GM21390 (cell line): ENCODE data around the gene RHBDF1.

Experiments used
- ATAC-seq: cut with Tn5 transposase; IDR thresholded peaks from one replicate; pipeline ENCODE4 v1.9.1; 2021; ENCODE audit not compliant: unreplicated experiment

Gene RHBDF1

DNA sequence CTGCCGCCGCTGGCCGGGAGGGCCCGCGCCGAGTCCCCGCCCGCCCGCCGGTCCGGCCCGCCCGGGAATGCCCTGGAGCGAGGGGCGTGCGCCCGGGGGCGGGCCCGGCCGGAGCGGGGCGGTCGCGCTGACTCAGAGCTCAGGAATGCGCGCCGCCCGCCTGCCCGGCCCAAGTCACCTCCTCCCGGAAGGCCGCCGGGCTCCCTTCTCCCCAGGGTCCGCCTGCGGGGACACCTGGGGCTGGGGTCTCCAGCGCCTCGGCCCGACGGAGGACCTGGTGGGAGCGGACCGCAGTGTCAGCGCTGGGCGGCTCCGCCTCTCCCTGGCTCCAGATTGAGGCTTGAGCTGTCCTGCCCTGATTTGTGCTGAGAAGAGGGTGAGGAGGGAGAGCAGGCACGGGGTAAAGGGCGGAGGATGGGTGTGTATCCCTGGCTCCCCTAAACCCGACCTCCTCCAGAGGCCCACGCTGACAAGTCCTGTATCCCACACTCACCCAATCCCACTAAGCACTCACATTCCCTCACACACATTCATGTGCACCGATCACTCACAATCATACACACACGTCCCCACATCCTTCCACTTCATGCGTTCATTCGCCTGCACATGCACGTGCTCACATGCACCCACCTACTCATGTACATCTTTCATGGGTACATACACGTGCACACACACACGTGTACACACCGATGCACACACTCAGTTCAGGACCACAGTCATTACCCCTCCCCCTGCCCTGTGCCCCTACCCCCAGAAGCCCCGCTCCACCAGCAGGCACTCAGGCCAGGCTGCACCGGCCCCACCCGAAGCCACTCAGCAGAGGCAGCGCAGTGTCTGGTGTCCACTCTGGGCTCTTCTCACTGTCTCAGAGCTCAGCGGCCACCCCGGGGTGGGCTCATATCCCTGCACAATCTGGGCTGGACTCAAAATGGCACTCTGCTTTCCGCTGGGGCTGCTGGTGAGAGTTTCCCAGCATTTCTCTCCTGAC is at the start of gene RHBDF1:
Gene RHBDF1, minus strand, starts transcription at position 71 of the 988 bp plus-strand sequence. CDS start 7,616 bp downstream, outside the sequence.
- ATAC-seq, result no peak

DNA sequence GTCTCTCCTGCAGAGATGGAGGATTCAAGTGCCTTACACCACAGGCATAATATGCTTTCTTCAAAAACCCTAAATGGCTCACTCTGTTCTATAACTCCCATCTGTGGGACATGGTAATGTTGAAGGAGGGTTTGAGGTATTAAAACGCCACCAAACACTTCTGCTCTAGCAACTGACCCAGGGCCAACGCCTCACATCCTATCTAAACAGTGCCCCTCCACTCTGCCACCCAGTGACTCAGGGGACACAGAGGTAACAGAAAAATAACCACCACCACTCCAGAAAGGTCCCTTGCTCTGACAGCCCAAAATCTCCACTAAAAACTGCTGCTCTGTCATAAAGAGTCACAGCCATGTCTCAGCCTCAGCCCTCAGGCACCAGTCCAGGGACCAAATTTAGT is 48.3 kb upstream of the RHBDF1 start:
- no peak for ATAC-seq

GRCh38 chr16:119835-120491 is 47.5 kb upstream of the RHBDF1 start:
- no peak for ATAC-seq

DNA sequence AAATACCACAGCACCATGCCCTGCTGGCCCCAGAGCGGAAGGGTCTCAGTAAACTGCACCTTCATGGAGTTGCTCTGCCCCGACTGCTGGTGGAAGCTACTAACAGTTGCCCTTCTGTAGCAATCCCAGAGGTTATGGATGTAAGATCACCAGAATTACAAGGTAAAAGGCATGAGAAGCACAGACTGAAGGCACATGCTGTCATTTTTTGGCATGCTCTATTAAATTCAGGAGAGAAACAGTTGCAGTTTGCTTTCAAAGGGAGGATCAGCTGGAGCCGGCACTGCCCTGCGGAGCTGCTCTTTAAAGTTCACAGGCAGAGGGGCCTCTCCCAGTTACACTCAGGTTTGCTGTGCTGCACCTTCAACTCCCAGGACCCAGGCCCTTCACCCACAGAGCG is 46.9 kb upstream of the RHBDF1 start:
- ATAC-seq, result no peak

- ATAC-seq, result no peak
Observed at GRCh38 chr16:118857-119256, 46.4 kb upstream of the RHBDF1 start.

GRCh38 chr16:117379-118365 is 45.2 kb upstream of the RHBDF1 start:
- ATAC-seq, result no peak

GRCh38 chr16:116015-116414 is 43.6 kb upstream of the RHBDF1 start:
- no peak for ATAC-seq

DNA sequence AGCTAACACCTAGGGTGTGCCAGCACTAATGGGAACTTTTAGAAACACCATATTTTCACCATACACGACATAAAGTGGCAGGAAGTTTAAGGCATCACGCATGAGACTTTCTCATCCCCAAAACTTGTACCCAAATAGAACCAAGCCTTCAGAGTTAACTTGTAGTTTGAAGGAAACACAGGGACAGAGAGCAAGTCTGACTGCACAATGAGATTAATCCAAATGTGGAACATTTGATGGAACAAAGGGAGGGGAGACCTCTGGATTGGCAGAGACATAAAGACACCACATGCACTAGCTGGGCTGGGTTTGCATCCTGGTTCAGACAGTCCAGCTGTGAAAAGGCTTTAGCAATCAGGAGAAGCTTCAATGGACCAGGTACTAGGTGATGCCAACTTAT is 41.9 kb upstream of the RHBDF1 start:
- no peak for ATAC-seq

- ATAC-seq, result no peak
Observed at GRCh38 chr16:112153-112840, 39.9 kb upstream of the RHBDF1 start.

DNA sequence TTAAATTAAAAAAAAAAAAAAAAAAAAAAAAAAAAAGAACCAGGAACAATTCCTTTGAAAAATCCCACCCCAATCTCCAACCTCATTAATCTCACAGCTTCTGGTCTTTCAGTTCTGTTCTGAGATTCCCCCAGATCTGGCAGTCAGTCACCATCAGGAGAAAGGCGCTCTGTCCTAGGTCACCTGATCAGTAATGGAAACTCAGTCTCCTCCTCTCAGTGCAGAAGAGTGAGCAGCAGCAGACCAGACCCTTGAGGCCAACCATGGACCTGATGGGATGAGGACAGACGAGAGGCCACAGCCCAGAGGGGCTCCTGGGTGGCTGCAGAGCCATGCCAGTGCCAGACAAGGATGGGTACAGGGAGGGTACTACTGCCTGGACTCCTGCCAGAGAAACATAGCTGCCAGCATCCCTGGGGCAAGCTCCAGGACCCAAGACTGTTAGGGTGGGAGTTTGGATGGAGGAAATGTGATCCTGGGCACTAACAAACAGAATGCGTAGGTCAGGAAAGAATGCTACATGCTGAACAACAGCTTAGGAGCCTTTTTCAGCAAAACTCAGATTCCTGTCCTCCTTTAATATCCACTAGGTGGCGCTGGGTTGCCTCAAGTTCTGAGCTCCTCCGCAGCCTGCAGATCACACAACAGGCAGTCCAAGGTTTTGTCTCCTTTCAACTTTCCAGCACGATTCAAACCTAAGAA is 34.3 kb upstream of the RHBDF1 start:
- ATAC-seq, result no peak

DNA sequence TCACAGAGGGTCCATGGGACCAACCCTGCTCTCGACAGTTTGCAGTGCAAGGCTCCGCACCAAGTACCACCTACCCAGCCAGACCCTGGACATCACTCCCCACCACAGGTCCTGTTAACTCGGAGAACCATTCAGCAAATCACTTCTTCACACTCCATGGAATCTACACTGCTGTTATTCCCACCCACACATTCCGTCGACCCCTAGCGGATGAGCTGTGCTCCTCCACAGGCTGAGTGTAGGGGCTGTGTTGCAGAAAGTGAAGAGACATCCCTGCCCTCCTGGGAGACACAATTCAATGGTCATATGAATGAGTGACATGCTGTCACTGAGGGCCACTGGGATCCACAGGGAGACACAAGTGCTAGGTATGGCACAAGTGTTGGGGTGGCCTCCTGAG is 33.1 kb upstream of the RHBDF1 start:
- ATAC-seq, result no peak

DNA sequence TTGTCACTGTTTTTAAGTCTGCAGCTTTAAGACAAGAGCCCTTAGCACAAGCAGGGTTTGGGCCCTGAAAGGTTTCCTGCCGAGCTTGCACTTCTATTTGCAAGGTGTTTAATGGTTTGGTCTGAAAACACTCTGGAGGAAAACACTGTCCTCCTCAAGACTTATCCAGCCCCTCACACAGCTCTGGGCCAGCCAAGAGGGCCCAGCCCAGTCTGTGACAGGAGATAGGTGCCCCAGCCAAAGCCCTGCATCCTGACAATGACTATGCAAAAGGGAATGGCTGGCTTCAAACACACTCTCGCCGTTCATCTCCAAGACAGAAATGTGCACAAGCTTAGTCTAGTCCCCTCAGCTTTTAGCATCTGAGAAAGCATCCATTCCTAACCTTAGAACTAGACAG is 32.5 kb upstream of the RHBDF1 start:
- no peak for ATAC-seq

DNA sequence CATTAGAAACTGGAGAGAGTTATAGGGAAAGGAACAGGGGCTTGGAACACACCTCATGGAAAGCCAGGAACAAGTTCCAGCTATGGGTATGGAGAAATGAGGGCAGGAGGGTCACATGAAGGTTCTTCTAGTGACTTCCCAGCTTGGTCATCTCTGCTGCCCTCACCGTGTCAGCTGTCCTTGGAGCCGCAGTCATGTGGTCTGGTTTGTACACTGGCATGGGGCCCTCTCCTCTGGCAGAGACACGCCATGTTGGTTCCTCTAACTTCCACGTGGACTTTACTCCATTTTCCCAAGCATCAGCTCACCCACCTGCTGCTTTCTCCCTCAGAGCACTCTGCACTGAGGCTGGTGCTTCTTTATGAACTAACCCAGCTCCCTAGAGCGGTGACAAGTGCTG is 31.9 kb upstream of the RHBDF1 start:
- ATAC-seq, result no peak

- ATAC-seq, result no peak
Observed at GRCh38 chr16:102060-102855, 29.8 kb upstream of the RHBDF1 start.

GRCh38 chr16:101586-101985 is 29.2 kb upstream of the RHBDF1 start:
- ATAC-seq, result no peak

DNA sequence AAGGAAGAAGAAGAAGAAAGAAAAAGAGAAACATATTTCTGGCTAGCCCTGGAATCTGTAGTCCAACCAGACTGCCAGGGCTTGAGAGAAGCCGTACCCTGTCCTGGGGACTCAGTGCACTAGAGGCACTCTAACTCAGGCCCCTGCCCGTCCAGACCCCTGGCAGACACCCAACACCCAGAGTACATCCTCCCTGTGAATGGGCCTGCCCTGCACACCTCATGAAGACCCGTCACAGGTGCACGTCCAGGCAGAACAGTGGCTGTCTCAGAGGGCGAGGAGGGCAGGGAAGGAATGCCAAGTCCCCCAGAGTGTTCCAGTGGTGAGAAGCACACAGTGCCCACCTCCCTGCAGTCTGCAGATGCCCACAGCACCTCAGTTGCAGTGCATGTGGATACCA is 28.6 kb upstream of the RHBDF1 start:
- ATAC-seq, result no peak

GRCh38 chr16:97822-98221 is 25.4 kb upstream of the RHBDF1 start:
- ATAC-seq, result no peak

DNA sequence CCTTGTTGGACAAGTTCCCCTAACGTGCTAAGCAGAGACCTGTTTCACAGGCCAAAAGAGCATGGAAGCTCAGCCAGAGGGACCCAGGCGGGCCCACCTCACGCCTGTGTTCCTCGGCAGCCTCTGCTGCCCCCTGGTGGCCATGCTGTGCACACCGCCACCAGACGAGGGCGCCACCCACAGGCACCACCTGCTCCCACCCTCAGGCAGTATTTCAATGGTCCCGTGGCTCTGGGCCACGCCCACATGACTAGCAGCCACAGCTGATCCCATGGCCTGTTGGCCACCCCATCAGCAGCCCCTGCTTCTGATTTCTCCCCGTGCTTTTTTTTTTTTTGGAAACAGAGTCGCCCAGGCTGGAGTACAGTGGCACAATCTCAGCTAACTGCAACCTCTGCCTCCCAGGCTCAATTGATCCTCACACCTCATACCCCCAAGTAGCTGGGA is 24.5 kb upstream of the RHBDF1 start:
- peak; percentile 73 for ATAC-seq

- no peak for ATAC-seq
Observed at GRCh38 chr16:94918-95265, 22.5 kb upstream of the RHBDF1 start.
